Measurements from ENCODE around the gene CADM1. TPM values are rescaled to one million over a fixed set of nuclear protein-coding genes. Genes with fewer than 3 reads are reported as not detected.

Gene CADM1
- total RNA-seq, 1 experiment from 2014 or later: 1.1 TPM

DNA sequence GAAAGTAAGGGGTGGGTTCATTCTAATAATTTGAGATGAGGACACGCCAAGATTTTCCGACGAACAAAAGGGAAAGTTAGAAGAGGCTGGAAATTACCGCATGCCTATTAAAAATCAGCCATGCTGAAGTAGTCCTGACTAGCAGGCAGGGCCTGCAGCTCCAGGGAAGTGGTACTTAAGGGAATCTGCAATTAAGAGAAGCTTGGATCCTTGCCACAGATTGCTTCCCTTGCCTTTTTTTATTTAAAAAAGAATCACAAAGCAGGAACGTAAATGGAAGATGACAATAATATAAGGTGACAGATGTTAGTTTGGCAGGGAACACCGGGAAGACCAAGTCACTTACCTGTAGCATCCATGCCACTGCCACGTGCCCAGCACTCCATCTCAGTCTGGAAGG lies 359.3 kb downstream of the CADM1 start:
- no peak overlapping the region for H3K4me2 ChIP-seq (ENCODE audit: low read length)
- no peaks in the 10 kb centered on the region for H3K79me2 ChIP-seq (ENCODE audit: low read length)
- H2AFZ ChIP-seq (ENCODE audit: low read length): no peak overlapping the region
- no peak for DNase-seq
- H4K20me1 ChIP-seq (ENCODE audit: low read length): no peaks in the 10 kb centered on the region
- no peaks in the 10 kb centered on the region for H3K27me3 ChIP-seq (ENCODE audit: low read length)
- BruUV-seq (replicated peaks): no TSS peak
- POLR2A ChIA-PET (ENCODE audit: unreplicated experiment): no interaction called here
- no peaks in the 10 kb centered on the region for H3K9me2 ChIP-seq (replicated peaks; ENCODE audit: low read length)
- TF ChIP-seq, protein P1, sequence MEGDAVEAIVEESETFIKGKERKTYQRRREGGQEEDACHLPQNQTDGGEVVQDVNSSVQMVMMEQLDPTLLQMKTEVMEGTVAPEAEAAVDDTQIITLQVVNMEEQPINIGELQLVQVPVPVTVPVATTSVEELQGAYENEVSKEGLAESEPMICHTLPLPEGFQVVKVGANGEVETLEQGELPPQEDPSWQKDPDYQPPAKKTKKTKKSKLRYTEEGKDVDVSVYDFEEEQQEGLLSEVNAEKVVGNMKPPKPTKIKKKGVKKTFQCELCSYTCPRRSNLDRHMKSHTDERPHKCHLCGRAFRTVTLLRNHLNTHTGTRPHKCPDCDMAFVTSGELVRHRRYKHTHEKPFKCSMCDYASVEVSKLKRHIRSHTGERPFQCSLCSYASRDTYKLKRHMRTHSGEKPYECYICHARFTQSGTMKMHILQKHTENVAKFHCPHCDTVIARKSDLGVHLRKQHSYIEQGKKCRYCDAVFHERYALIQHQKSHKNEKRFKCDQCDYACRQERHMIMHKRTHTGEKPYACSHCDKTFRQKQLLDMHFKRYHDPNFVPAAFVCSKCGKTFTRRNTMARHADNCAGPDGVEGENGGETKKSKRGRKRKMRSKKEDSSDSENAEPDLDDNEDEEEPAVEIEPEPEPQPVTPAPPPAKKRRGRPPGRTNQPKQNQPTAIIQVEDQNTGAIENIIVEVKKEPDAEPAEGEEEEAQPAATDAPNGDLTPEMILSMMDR (conservative IDR thresholded peaks at IDR 0.05; ENCODE audit: low read depth, low read length): no peak
- TF ChIP-seq EZH2 (IDR thresholded peaks at IDR 0.05; ENCODE audit: low read length, unreplicated experiment) (no peak), EZH2phosphoT487 (IDR thresholded peaks at IDR 0.05; ENCODE audit: borderline replicate concordance, low read length) (no peak)
- CTCF ChIA-PET: no interaction called here
- H3K36me3 ChIP-seq (ENCODE audit: low read depth, low read length): no peaks in the 10 kb centered on the region
- 0 out of 2 replicates have a peak, but pooled peaks cover 3% of the 10 kb centered on the region for H3K9me3 ChIP-seq (ENCODE audit: low read length)
- no peak for ATAC-seq
- no peak overlapping the region for H3K9ac ChIP-seq (ENCODE audit: low read length)
- no peaks in the 10 kb centered on the region for H3K4me1 ChIP-seq (ENCODE audit: insufficient read depth, low read length)
- H3F3A ChIP-seq (ENCODE audit: low read length, unreplicated experiment): no peaks in the 10 kb centered on the region
- intact Hi-C loops (cut with micrococcal nuclease): no loop called here
- no peak overlapping the region for H3K27ac ChIP-seq (ENCODE audit: low read length)
- H3K4me3 ChIP-seq (ENCODE audit: low read length): no peak overlapping the region

DNA sequence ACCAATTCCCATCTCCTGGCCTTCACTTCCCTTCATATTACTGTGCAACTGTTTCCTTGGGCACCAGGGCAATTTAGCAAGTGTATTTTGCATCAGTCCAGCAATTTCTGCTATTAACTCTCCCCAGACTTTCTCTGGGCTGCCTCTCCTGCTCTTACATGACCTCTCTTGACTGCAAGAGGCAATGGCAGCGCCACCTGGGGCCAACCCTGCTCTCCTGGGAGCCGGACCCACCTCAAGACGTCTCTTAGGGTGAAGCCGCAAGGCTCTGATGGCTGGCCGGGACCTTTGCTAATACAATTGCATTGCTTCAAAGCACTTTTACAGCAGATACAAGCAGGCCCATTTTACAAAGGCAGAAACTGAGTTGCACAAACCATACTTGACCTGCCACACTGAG lies 360.2 kb downstream of the CADM1 start:
- no peak for DNase-seq
- Histone ChIP-seq H2AFZ (ENCODE audit: low read length) (no peak overlapping the region), H3K36me3 (ENCODE audit: low read depth, low read length) (no peaks in the 10 kb centered on the region), H3K79me2 (ENCODE audit: low read length) (no peaks in the 10 kb centered on the region), H3K27me3 (ENCODE audit: low read length) (no peaks in the 10 kb centered on the region), H3K9me2 (replicated peaks; ENCODE audit: low read length) (no peaks in the 10 kb centered on the region), H3K9me3 (ENCODE audit: low read length) (0 out of 2 replicates have a peak, but pooled peaks cover 1% of the 10 kb centered on the region), H3F3A (ENCODE audit: low read length, unreplicated experiment) (no peaks in the 10 kb centered on the region), H3K27ac (ENCODE audit: low read length) (no peak overlapping the region), H3K4me2 (ENCODE audit: low read length) (no peak overlapping the region), H3K9ac (ENCODE audit: low read length) (no peak overlapping the region), H3K4me1 (ENCODE audit: insufficient read depth, low read length) (no peaks in the 10 kb centered on the region), H4K20me1 (ENCODE audit: low read length) (no peaks in the 10 kb centered on the region), H3K4me3 (ENCODE audit: low read length) (no peak overlapping the region)
- no TSS peak for BruUV-seq (replicated peaks)
- ChIA-PET POLR2A (ENCODE audit: unreplicated experiment) (no interaction called here), CTCF (no interaction called here)
- intact Hi-C loops (cut with micrococcal nuclease): no loop called here
- ATAC-seq: no peak
- TF ChIP-seq EZH2 (IDR thresholded peaks at IDR 0.05; ENCODE audit: low read length, unreplicated experiment) (no peak), EZH2phosphoT487 (IDR thresholded peaks at IDR 0.05; ENCODE audit: borderline replicate concordance, low read length) (no peak)
- TF ChIP-seq, protein P1 (conservative IDR thresholded peaks at IDR 0.05; ENCODE audit: low read depth, low read length): no peak

DNA sequence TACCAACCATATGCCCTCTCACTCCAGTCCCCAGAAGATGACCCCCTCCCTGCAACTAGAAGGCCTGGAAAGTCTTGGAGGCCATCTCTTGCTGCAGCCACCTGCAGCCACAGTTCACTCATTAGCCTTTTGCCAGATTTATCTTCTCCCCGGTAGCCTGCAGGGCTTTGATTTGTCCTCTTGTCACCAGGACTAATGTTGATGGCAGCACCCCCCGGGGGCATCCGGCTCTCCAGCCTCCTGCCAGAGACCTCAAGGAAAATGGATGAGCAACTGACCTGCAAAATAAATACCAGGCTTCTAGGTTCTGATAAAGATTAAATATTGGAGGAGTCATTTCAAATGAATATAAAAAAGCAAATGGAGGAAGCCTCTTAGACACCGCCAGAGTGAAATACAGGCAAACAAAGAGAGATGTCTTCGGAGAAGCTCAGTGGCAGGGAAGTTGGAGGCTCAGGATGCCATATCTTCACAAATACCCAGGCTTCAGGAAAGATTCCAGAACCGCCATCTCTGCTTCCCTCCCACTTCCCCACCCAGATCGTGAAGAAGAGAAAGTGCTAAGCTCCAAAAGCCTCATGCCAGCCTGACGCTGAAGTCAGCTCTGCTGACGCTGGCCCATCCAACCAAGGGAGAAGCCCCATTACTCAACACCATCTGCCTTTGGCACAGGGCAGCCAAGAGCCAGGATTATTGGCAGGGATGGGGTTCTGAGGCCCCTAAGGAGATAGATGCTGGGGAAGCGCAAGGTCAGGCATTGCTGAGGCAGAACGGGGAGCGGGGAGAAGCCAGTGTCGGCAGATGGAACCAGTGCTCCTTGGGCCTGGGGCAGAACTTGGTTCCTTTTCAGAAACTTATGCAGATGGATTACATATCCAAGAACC lies 362.7 kb downstream of the CADM1 start:
- BruUV-seq (replicated peaks): no TSS peak
- Histone ChIP-seq H3K4me1 (ENCODE audit: insufficient read depth, low read length) (no peaks in the 10 kb centered on the region), H3F3A (ENCODE audit: low read length, unreplicated experiment) (no peaks in the 10 kb centered on the region), H3K27ac (ENCODE audit: low read length) (no peak overlapping the region), H2AFZ (ENCODE audit: low read length) (no peak overlapping the region), H3K9ac (ENCODE audit: low read length) (no peak overlapping the region), H3K36me3 (ENCODE audit: low read depth, low read length) (no peaks in the 10 kb centered on the region), H3K27me3 (ENCODE audit: low read length) (no peaks in the 10 kb centered on the region), H3K9me2 (replicated peaks; ENCODE audit: low read length) (no peaks in the 10 kb centered on the region), H3K4me2 (ENCODE audit: low read length) (no peak overlapping the region), H3K79me2 (ENCODE audit: low read length) (no peaks in the 10 kb centered on the region), H3K9me3 (ENCODE audit: low read length) (no peaks in the 10 kb centered on the region), H4K20me1 (ENCODE audit: low read length) (no peaks in the 10 kb centered on the region), H3K4me3 (ENCODE audit: low read length) (no peak overlapping the region)
- POLR2A ChIA-PET (ENCODE audit: unreplicated experiment): no interaction called here
- DNase-seq (no peak), ATAC-seq (no peak)
- CTCF ChIA-PET: no interaction called here
- TF ChIP-seq EZH2 (IDR thresholded peaks at IDR 0.05; ENCODE audit: low read length, unreplicated experiment): no peak
- intact Hi-C loops (cut with micrococcal nuclease): no loop called here
